Smooth muscle cell (in vitro differentiated cells): ENCODE results near the gene ARFGEF3. TPM values are rescaled to one million over a fixed set of nuclear protein-coding genes. Genes with fewer than 3 reads are reported as not detected.

Source experiments
- DNase-seq: peaks from one replicate; lab custom pipeline; 2025; ENCODE audit not compliant: unreplicated experiment; lab: John Stamatoyannopoulos, UW
- H2AFZ ChIP-seq: fragments of 200-600 bp; sonication (generic); 2 replicates; pipeline ENCODE4 v1.6.0; 2016; ENCODE audit warnings: antibody characterized with exemption, low read depth, mild to moderate bottlenecking
- H3F3A ChIP-seq: fragments of 200-600 bp; sonication (generic); 2 replicates; pipeline ENCODE4 v1.6.0; 2017; ENCODE audit warnings: antibody characterized with exemption, low read depth
- H3K27ac ChIP-seq: fragments of 200-600 bp; sonication (generic); 2 replicates; pipeline ENCODE4 v1.5.1; 2016; ENCODE audit warnings: low read depth, mild to moderate bottlenecking
- H3K27me3 ChIP-seq: fragments of 200-600 bp; sonication (generic); 2 replicates; pipeline ENCODE4 v1.6.1; 2016; ENCODE audit warnings: low read depth, mild to moderate bottlenecking
- H3K36me3 ChIP-seq: fragments of 200-600 bp; sonication (generic); 2 replicates; pipeline ENCODE4 v1.5.1; 2016; ENCODE audit warnings: low read depth
- H3K4me1 ChIP-seq: fragments of 200-600 bp; sonication (generic); 2 replicates; pipeline ENCODE4 v1.5.1; 2016; ENCODE audit warnings: low read depth
- H3K4me2 ChIP-seq: fragments of 200-600 bp; sonication (generic); 2 replicates; pipeline ENCODE4 v1.6.0; 2016; ENCODE audit warnings: mild to moderate bottlenecking
- H3K4me3 ChIP-seq: fragments of 200-600 bp; sonication (generic); 2 replicates; pipeline ENCODE4 v1.5.1; 2016; ENCODE audit warnings: mild to moderate bottlenecking
- H3K79me2 ChIP-seq: fragments of 200-600 bp; sonication (generic); 2 replicates; pipeline ENCODE4 v1.6.0; 2016; ENCODE audit warnings: low read depth, mild to moderate bottlenecking
- H3K9ac ChIP-seq: fragments of 200-600 bp; sonication (generic); 2 replicates; pipeline ENCODE4 v1.6.0; 2016; ENCODE audit warnings: low read depth
- H3K9me3 ChIP-seq: fragments of 200-600 bp; sonication (generic); replicated peaks from 2 replicates; pipeline ENCODE4 v1.5.1; 2016; ENCODE audit warnings: low read depth
- H4K20me1 ChIP-seq: fragments of 200-600 bp; sonication (generic); 2 replicates; pipeline ENCODE4 v1.6.0; 2016; ENCODE audit warnings: low read depth
- CTCF ChIP-seq: fragments of 200-600 bp; sonication (generic); IDR thresholded peaks from 2 replicates; pipeline ENCODE4 v1.5.1; 2017; ENCODE audit warnings: borderline replicate concordance, mild to moderate bottlenecking, antibody characterized with exemption; ENCODE audit not compliant: insufficient read depth, poor library complexity, severe bottlenecking
- WGBS: methylation state at CpG from one replicate; pipeline ENCODE4 v1.1.7; 2016; ENCODE audit warnings: low lambda C conversion rate; 5-methylcytosine and 5-hydroxymethylcytosine counted together
- polyA plus RNA-seq: library from polyadenylated mRNA; unstranded; fragments of >200 nt; fragmentation: Nextera tagmentation; extraction: Ambion mirVana; gene quantifications from 2 replicates; pipeline ENCODE4 v1.2.1, GENCODE V29; 2016
- total RNA-seq: library from RNA; depleted of rRNA; stranded (reverse); fragments of >200 nt; gene quantifications from 2 replicates; pipeline ENCODE4 v1.2.3, GENCODE V29; 2014

The ARFGEF3 gene
- total and polyA plus RNA-seq, 2 experiments from 2014 or later: 0.06 to 2.2 TPM

- Histone ChIP-seq H3K4me3 (no peak overlapping the region), H2AFZ (no peak overlapping the region), H3K36me3 (no peaks in the 10 kb centered on the region), H3K4me1 (no peaks in the 10 kb centered on the region), H3K4me2 (no peak overlapping the region), H3K27me3 (no peaks in the 10 kb centered on the region), H4K20me1 (no peaks in the 10 kb centered on the region), H3F3A (no peaks in the 10 kb centered on the region), H3K27ac (no peak overlapping the region), H3K9ac (no peak overlapping the region), H3K9me3 (no peaks in the 10 kb centered on the region), H3K79me2 (no peaks in the 10 kb centered on the region)
- DNase-seq: no peak
- 80% methylated on average over 4 of the region's 4 CpGs for WGBS
- no peak for TF ChIP-seq CTCF
Observed at GRCh38 chr6:138378463-138378862, 216.7 kb downstream of the ARFGEF3 start.

GRCh38 chr6:138382498-138383265 is 220.9 kb downstream of the ARFGEF3 start:
- Histone ChIP-seq H4K20me1 (no peaks in the 10 kb centered on the region), H3K27me3 (no peaks in the 10 kb centered on the region), H3K79me2 (no peaks in the 10 kb centered on the region), H3K4me3 (no peak overlapping the region), H3K36me3 (no peaks in the 10 kb centered on the region), H2AFZ (no peak overlapping the region), H3F3A (no peaks in the 10 kb centered on the region), H3K9me3 (no peaks in the 10 kb centered on the region), H3K4me2 (no peak overlapping the region), H3K27ac (no peak overlapping the region), H3K4me1 (no peaks in the 10 kb centered on the region), H3K9ac (no peak overlapping the region)
- 80% methylated on average over 8 of the region's 8 CpGs for WGBS
- no peak for DNase-seq
- TF ChIP-seq CTCF: no peak

- TF ChIP-seq CTCF: no peak
- no peak overlapping the region for H3K4me3 ChIP-seq
- H3K4me2 ChIP-seq: no peak overlapping the region
- no peaks in the 10 kb centered on the region for H3K36me3 ChIP-seq
- H4K20me1 ChIP-seq: no peaks in the 10 kb centered on the region
- no peak for DNase-seq
- WGBS: 61% methylated on average over 3 of the region's 3 CpGs
- no peaks in the 10 kb centered on the region for H3K4me1 ChIP-seq
- H3K9me3 ChIP-seq: no peaks in the 10 kb centered on the region
- no peak overlapping the region for H2AFZ ChIP-seq
- H3K27me3 ChIP-seq: no peaks in the 10 kb centered on the region
- H3F3A ChIP-seq: no peaks in the 10 kb centered on the region
- H3K27ac ChIP-seq: no peak overlapping the region
- H3K9ac ChIP-seq: no peak overlapping the region
- no peaks in the 10 kb centered on the region for H3K79me2 ChIP-seq
Observed at GRCh38 chr6:138383776-138384175, 222.0 kb downstream of the ARFGEF3 start.

GRCh38 chr6:138386897-138387296 is 225.2 kb downstream of the ARFGEF3 start:
- Histone ChIP-seq H3K27me3 (no peaks in the 10 kb centered on the region), H2AFZ (no peak overlapping the region), H3F3A (no peaks in the 10 kb centered on the region), H3K36me3 (no peaks in the 10 kb centered on the region), H3K27ac (no peak overlapping the region), H3K79me2 (no peaks in the 10 kb centered on the region), H3K4me2 (no peak overlapping the region), H3K9me3 (no peaks in the 10 kb centered on the region), H4K20me1 (no peaks in the 10 kb centered on the region), H3K4me1 (no peaks in the 10 kb centered on the region), H3K4me3 (no peak overlapping the region), H3K9ac (no peak overlapping the region)
- 86% methylated on average over 3 of the region's 3 CpGs for WGBS
- no peak for DNase-seq
- no peak for TF ChIP-seq CTCF
